Umbilical cord (tissue), 2 donors: ENCODE measurements around the gene DAAM2. TPM values are rescaled to one million over a fixed set of nuclear protein-coding genes. Genes with fewer than 3 reads are reported as not detected.

Source experiments
- DNase-seq: peaks from one replicate; pipeline ENCODE4 v3.0.0-alpha.2; 2015; ENCODE audit warnings: low spot score
- total RNA-seq: library from RNA; depleted of rRNA; stranded (reverse); fragments of >200 nt; gene quantifications from one replicate; pipeline ENCODE4 v1.2.3, GENCODE V29; 2014; ENCODE audit warnings: low replicate concordance; ENCODE audit not compliant: insufficient read depth

The DAAM2 gene
- total RNA-seq, 1 donor from 2014 or later, result 51.3 TPM

GRCh38 chr6:39907871-39908575 is 115.8 kb downstream of the DAAM2 start:
- no peak for DNase-seq

- DNase-seq, result no peak
These were observed 116.8 kb downstream of the DAAM2 start for GRCh38 chr6:39908838-39909583.

- no peak for DNase-seq
These were observed 117.5 kb downstream of the DAAM2 start for GRCh38 chr6:39909701-39910100.

- no peak for DNase-seq
These were observed 118.0 kb downstream of the DAAM2 start for GRCh38 chr6:39910164-39910563.

DNA sequence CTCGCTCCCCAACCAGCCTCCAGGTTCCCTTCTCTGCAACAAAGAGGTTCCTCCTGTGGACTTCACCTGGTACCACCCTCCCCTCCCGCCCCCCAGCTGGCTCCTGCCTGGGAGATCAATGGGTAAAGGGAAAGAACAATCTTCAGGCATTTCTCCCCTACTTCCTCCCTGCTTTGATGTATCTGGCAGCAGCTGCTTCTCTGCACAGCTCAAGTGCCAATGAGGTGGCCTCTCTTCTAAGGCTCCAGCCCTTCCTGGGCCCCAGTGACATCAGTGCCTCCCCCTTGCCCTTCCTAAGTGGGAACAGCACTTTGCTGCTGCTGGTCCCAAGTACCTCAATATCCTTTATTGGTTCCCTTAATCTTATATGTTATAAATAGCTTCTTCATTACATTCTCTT is 118.6 kb downstream of the DAAM2 start:
- no peak for DNase-seq

- DNase-seq, result no peak
These were observed 119.4 kb downstream of the DAAM2 start for GRCh38 chr6:39911513-39912125.

GRCh38 chr6:39912446-39912845 is 120.3 kb downstream of the DAAM2 start:
- DNase-seq, result no peak

- DNase-seq, result no peak
These were observed 121.3 kb downstream of the DAAM2 start for GRCh38 chr6:39913391-39913916.

GRCh38 chr6:39914239-39914638 is 122.1 kb downstream of the DAAM2 start:
- no peak for DNase-seq

GRCh38 chr6:39915866-39916265 is 123.7 kb downstream of the DAAM2 start:
- no peak for DNase-seq

GRCh38 chr6:39917329-39917728 is 125.2 kb downstream of the DAAM2 start:
- DNase-seq, result no peak

DNA sequence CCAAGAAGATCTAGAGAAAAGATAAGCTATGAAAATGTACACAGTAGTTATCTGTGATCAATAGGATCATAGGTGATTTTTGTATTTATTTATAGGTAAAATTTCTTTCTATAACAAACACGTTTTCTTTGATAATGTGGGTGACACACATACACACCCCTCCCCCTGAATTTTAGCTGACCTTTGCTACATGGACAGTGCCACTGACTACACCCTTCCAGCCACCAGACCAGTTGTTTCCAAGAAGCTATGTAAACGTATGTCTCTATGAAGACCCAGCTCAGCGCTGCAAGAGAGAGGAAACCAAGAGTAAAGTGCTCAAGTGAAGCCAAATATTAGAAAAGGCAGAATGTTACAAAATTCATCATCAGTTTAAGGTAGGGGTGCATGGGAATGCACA is 125.8 kb downstream of the DAAM2 start:
- no peak for DNase-seq

- DNase-seq, result no peak
These were observed 126.7 kb downstream of the DAAM2 start for GRCh38 chr6:39918831-39919230.

DNA sequence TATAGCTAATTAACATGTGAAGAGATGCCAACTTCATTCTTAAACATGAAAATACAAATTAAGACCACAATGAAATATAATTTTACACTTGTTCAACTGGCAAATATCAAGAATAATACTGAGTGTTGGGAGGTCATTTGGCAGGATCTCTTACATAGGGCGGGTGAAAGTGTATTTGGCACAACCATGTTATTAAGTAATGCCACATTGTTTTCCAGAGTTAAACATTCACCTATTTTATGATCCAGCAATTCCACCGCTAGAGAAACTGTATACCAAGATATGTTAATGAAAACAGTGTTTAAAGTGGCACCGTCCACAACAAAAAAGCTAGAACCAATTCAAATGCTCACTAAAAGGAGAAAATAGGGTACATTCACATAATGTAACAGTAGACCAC is 128.0 kb downstream of the DAAM2 start:
- DNase-seq, result no peak

GRCh38 chr6:39922821-39923220 is 130.6 kb downstream of the DAAM2 start:
- DNase-seq, result no peak

DNA sequence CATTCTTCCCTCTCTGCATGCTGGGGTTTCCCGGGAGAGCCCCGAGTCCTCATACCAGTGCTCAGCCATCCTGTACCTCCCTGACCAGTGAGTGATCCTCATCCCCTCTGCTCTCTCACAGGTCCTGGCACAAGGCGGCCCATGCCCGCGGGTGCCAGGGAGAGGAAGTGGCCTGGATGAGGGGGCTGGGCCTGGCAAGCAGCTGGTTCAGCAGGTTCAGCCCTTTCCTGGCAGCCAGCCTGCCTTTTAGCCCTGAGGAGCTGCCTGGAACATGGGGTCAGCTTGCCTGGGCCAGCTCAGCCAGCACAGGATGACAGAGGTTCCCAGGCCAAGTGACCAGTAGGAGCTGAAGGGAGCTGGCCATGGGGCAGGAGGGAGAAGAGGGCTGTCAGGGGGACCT is 131.2 kb downstream of the DAAM2 start:
- DNase-seq, result no peak

DNA sequence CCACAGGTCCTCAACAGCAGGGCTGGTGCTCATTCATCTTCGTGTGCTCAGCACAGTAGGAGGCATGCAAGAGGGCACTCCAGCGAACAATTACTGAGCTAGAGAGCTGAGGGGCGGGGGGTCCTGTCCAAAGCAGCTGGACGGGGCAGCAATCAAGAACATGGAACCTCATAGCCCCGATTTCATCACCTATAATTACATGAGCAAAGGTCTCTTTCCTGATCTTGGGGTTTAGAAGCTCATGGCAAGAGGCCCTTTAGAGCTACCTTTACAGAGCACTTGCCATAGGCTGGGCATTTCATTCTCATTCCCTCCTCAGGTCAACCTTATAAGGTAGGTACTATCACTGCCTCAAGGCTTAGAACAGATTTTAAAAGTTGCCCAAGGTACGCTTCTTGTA is 131.7 kb downstream of the DAAM2 start:
- DNase-seq, result no peak

- no peak for DNase-seq
These were observed 132.1 kb downstream of the DAAM2 start for GRCh38 chr6:39924283-39924682.

- no peak for DNase-seq
These were observed 133.2 kb downstream of the DAAM2 start for GRCh38 chr6:39925191-39925930.

DNA sequence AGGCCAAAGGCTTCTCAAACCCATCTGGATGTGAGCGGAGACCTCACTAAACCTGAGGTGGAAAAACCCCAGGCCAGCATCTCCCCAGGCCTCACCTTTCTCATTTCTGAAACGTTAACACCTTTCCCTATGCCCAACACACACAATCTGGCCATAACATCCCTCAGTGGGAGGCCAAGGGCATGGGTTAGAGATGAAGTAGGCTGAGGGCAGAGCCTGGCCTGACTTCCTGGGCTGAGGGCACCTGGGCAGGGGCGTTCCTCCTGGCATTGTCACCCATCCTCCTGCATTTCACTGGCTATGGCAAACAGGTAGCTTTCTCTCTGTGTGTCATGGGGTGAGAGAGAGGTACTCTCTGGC is 133.7 kb downstream of the DAAM2 start:
- DNase-seq, result no peak

GRCh38 chr6:39926668-39927067 is 134.5 kb downstream of the DAAM2 start:
- no peak for DNase-seq

DNA sequence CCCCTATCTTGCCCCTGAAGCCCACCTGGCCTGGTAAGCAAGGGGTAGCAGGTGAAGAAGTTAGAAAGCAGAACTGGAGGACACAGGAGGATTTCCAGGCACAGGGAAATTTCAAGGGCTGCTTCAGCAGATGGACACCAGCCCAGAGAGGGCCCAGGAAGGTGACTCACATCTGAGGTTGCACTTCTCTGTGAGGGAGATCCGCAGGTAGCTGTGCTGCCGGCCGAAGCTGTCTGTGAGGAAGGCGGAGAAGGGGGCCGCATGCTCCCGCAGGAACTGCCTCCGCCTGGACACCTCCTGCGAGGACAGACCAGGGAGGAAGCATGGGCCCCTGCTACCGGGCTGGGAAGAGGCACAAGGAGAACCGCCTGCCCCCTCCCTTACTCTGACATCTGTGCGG is 135.0 kb downstream of the DAAM2 start:
- DNase-seq, result no peak
